Measurements from ENCODE around the gene TCF4.
"Not testable (repeated sequence)": the region's sequence is repeated elsewhere in the genome, so short reads cannot be mapped to it uniquely, and the experiment has no call there.

Gene TCF4

DNA sequence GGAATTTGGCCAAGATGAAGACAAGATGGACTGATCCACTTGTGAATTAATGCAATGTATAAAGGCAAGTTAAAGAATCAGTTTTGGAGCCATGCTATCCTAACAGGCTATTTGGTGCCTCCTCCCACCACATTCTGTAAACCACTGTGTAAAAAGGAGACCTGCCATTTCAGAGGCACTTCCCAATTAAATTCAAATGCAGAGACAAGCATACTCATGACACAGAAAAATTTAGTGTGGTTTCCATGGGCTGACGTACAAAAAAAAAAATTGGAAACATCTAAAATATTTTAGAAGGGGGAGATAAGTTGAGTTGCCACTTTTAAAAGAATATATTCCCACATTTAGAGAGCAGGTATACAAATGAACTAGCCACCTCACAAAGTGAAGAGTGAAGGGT is 112.1 kb downstream of the TCF4 start:
- no peak for DNase-seq (ENCODE audit: low spot score)

DNA sequence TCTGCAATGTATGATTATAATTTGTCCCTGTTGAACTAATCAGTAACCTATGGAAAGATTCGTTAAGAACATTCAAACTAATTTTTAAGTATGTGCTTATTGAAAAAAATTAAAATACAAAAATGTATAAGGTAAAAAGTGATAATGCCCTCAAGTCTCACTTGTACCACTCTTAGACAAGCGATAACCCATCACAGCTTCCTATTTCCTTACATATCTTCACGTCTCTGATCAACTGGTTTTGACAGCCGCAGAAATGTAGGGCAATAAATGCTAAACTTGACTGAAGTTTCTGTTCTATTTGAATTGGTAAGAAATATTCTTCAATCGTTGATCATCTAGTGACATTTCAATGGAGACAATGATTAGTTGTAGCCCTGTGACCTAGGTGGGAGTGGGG is 112.5 kb downstream of the TCF4 start:
- DNase-seq (ENCODE audit: low spot score): no peak

DNA sequence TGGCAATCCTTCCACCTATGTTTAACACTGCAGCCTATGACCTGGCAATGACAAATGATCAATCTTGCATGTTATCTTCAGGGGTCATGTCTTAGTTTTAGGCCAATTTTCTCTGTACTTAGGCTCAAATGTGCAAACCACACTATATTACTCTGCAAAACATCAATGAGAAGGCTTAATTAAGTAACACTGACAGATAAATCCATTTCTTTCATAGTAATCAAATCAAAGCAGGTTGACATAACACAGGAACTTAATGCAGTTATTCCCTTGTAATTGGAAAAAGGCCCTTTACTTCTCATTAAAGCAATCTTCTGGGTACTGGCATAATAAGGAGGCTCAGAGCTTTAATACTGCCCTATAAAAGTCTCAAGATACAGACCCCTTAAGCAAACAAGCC is 114.4 kb downstream of the TCF4 start:
- DNase-seq (ENCODE audit: low spot score): no peak

DNA sequence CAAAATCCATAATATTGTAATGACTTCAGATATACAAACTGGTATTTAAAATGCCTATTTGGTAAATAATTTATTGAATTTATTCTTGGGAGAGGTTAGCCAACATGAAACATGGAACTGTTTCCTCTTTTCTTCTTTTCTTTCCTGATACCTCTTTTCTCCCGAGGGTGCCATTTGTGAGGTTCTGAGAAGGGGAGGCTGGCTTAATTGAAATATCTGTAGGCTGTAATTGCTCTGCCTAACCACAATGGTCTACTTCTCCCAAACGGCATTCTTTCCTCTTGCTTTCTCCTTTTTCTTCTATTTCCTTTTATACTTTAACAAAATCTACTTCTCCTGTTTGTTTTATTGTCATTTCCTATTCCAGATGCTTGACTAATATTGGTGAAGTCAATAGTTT is 114.9 kb downstream of the TCF4 start:
- DNase-seq (ENCODE audit: low spot score): no peak

DNA sequence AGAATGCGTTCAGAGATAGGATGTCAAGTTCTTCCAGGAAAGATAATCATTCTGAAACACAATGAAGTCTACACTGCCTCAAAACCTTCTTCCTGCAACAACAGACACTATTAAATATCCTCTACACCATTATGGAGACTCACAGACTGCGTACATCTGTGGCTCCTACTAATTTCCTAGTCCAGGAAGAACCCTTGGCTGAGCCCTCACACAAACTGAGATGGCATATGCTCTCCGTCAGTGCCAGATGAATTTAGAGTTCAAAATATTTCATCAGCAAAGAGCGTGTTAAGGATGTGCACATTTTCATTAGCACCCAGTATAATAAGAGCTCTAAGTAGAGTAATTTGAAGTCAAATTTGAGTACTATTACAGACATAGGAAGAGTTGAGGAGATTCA is 117.2 kb downstream of the TCF4 start:
- DNase-seq (ENCODE audit: low spot score): no peak

DNA sequence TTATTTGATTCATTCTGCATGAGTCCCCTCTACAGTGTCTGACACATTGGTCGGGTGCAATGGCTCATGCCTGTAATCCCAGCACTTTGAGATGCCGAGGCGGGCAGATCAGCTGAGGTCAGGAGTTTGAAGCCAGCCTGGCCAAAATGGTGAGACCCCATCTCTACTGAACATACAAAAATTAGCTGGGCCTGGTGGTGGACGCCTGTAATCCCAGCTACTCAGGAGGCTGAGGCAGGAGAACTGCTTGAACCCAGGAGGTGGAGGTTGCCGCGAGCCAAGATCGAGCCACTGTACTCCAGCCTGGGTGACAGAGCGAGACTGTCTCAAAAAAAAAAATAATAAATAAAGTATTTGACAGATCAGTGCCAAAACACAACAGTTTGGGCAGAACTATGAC is 118.9 kb downstream of the TCF4 start:
- not testable (repeated sequence) for DNase-seq (ENCODE audit: low spot score)

DNA sequence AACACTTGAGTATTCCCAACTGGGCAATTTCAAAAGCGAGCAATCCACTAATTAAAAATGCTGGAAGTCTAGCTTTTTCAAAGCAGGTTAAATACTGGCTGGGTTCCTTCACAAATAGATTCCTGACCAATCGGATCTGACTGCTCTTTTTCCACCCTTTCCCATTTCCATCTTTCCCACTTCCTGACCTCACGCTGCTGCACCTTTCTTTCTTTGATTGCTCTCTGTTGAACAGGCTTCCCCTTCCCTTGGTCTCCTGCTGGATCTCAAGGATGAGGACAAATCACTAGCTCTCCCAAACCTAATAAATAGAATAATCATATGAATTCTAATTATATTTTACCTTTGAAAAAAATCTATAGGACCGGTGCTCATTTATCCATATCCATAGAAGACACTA is 121.2 kb downstream of the TCF4 start:
- no peak for DNase-seq (ENCODE audit: low spot score)

DNA sequence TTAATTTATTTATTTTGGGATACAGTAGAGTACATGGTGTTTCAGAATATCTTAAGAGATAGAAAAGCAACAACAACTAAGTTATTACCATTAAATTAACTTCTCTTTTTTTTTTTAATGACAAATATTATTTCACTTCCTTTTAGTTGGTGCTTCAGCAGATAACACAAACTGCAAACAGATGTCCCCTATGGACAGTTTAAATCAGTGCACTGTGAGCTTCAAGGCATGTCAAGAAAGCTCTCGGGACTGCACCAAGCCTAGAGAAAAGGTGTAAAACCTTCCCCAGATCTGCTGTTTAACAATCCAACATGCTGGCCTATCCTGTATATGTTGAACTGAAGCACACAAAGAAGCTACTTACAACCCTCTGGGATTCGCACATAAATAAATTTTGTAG is 122.7 kb downstream of the TCF4 start:
- DNase-seq (ENCODE audit: low spot score): no peak

DNA sequence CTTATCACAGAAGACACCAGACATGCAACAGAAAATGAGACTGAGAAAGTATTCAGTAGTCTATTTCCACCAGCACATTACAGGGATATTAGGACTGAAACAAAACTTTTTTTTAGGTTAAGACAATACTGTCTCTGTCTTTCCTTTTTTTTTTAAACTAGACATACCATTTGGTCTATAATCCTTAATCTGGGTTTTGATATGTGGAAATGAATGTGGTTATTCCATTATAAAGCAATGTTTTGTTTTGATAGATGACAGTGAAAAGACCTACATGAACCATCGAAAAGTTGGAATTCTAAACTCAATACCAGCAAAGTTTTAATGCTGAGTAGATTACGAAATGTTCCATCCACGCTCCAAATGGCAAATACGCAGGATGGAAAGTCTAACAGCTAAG is 123.4 kb downstream of the TCF4 start:
- no peak for DNase-seq (ENCODE audit: low spot score)

DNA sequence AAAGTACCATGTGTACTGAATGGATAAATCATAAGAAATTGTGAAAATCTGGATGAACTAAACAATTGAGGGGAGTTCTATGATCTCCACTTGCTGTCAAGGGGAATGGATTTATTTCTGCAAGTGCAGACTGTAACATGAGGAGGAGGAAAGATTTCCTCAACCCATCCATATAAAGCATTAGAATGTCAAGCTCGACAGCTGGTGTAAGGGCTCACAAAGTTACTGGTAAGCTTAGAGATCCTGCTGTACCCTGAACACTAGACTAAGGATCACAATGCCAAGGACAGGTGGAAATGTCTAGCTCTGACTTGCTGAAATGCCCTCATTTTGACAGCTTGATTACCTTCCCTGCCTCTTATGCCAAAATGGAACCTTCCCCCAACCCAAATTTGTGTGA is 125.3 kb downstream of the TCF4 start:
- no peak for DNase-seq (ENCODE audit: low spot score)

DNA sequence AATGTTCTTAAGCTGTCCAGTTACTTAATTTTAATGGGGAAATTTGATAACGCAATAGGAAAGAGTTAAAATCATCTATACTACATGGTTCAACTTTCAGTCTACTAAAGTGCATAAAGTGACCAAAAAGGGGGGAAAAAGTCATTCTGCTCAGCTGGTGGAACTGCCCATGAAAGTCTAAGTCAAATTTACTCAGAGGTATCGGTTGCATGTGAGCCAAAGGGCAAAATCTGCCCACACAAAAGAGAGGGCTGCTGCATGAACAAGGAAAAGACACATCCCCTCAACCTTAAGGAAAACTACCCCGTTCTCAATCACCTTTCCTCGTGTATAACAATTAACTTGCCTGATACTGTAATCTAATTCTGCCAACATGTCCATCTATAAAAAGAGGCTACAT is 126.1 kb downstream of the TCF4 start:
- no peak for DNase-seq (ENCODE audit: low spot score)

DNA sequence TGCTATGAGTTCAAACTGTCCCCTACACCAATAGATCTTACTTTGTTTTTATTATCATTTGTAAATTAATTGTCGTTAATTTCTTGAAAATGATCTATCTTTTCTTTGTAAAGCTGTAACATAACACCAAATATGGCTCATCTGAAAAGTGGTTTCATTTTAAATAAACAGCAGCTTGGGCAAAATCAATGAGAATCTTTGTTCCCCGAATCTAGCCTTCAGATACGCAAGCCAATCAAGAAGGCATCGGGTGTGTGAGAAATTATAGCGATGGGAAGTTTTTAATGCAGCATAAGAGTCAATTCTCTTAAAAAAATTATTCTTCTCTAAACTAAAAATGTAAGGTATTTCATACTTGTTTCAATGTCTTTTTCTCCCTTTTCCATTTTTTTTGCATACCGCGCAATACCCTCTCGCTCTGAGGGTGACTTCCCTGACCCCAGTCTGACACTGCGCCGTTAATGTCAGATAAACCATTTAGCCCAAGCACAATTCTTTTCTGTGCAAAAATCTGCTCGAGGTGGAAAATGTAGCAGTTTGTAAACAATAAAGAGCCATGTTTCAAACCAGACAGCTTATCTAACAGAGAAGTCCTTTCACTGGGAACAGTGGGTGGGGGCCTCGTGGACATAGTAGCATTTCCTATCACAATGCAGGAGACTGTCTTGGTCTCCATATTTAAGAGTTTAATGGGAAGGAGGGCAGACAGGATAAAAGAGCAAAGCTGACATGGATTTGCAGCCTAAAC is 129.4 kb downstream of the TCF4 start:
- no peak for DNase-seq (ENCODE audit: low spot score)

DNA sequence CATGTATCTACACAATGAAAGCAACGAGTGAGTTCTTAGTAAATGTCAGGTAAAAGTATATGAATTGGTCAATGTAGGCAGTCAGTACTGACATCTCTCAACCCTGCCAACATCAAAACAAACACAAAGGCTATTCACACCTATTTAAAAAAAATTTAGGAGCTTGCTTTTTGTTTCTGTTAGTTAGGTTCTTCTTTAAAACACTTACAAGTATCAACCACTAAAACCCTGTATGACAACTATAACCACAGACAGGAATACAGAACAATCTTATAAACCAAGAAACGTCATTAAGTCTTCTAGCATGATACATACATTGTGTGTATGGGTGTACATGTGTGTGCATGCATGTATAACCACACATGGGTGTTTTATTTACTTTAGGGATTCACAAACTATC is 131.0 kb downstream of the TCF4 start:
- DNase-seq (ENCODE audit: low spot score): no peak

DNA sequence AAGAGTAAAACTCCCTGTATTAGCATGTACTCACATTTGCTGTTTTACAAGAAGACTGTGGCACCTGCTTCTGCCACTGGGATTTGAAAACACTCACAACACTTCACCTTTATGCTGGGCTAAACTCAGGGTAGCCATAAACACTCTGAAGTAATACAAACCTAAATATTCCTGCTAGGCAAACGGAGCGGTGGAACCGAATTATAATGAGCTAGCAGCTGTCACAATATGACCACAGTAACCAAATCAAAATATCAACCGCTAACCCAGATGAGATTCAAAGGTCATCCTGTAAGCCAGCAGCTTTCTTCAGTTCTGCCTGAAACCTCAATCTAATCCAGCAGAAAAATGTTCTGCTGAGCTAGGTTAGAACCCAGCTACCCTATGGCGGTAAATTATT is 132.1 kb downstream of the TCF4 start:
- DNase-seq (ENCODE audit: low spot score): no peak

DNA sequence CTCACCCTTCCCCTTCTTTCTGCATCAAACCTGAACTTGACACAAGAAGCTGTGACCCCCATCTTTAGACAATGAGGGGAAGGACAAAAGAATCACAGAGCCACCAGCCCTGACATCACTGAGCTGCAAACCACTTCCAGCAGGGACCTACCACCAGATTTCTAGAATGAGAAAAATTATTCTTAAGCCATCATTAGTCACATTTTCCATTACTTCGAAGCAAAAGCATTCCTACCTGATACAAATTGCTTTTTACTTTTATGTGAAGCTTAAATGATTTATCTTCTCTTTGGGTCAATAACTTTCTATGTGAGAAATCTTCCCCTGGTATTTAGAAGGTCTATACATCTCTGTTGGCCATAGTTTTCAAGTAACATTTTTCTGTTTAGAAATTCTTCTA is 134.8 kb downstream of the TCF4 start:
- no peak for DNase-seq (ENCODE audit: low spot score)

DNA sequence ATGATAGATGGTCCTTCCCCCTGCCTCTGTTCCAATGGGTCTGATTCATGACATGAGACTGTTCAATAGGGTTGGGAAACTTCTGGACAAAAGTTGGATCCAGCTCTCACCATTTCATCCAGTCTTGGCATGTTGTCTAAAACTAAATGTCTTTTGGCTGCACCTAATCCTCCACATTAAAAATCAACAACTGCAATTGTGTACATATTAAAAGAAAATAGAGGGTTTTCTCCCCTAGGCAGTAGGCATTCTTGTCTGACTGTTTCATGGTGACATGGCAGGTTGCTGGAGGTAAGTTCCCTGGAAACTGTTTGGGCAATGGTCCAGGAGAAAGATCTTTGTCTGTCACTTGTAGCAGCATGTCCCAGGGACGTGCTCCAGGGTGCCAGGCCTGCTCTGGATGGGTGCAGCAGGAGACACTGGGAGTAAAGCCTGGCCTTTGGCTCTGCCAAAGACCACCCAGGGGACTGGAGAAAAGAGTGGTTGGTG is 135.8 kb downstream of the TCF4 start:
- no peak for DNase-seq (ENCODE audit: low spot score)

DNA sequence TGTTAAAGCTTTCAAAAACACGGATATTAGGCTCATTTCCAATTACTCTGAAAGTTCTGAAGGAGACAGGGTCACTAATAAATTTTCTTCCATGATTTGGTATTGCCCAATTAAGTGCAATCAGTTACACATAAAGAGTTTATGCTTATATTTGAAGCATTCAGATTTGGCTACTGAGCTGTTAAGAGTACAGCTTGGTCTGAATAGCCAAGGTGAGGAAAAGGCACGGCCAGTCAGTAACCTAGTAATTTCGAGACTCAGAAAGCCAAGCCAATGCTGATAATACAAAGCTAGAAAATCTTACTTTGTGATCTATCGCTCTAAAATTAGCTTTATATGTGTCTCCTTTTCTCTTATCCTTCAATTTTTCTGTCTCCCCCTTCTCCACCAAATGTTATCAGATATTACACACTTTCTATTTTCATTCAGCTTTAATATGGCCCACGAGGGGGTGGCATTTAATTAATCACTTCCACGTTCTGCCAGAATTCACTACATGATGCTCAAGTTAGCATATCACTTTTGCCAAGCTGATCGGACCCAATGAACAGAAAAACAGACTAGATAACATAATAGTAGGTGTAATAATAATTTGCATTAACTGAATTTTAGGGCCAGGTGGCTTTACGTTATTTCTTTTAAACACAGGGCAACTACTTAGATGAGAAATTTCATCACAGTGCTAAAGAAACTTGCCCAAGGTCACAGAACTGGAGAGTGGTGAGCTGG is 138.4 kb downstream of the TCF4 start:
- DNase-seq (ENCODE audit: low spot score): no peak

DNA sequence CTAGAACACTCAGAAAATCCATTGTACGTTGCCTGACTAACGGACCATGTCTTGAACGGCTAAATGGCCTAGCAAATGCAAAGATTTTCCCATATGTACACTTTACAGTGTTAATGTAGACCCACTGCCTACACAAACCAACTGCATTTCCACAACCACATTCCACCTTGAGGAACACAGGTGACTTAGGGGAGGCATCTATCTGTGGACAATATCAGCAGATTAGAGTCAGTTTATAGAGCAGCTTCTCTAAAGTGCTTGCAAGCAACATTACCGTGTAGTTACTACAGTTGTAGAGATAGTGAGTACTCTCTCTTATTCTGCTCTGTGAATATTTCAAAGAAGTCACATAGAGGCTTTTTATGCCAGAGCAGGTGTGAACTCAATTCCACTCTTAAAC is 139.6 kb downstream of the TCF4 start:
- no peak for DNase-seq (ENCODE audit: low spot score)

DNA sequence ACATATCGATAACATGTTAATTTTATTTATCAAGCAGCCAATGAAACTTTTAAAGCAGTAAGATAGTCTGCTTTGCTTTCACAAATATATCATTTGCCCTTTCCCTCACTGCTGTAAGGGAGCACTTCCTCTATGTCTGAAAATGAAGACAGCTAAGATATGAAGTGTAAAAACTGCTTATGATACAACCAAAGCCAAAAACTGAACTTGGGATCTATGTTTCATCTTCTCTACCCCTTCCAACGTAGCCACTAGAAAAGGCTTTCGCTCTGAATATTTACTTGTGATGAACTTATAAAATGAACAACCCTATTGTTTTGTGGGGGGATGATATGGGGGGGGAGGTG is 140.3 kb downstream of the TCF4 start:
- no peak for DNase-seq (ENCODE audit: low spot score)

DNA sequence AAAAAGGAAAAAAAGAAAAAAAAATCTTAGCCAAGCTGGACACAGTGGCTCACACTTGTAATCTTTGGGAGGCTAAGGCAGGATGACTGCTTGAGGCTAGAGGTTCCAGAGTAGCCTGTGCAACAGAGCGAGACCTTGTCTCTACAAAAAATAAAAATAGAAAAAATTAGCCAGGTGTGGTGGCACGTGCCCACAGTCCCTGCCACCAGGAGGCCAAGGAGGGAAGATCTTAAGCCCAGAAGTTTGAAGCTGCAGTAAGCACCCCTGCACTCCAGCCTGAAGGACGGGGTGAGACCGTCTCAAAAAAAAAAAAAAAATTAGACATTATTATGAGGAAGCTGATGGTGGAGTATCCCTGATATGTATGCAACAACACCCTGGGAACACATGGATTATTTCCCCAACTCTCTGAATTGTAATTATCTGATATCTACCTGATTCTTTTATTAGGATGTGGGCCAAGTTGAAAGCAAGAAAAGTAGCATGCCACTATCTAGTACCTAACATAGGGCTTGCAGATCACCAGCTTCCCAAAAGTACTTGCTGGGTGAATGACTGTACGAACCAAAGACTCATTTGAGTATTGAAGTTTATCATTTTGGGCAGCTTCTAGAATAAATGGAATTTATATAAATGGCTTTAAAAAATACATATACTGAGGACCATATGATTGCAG is 140.9 kb downstream of the TCF4 start:
- no peak for DNase-seq (ENCODE audit: low spot score)

DNA sequence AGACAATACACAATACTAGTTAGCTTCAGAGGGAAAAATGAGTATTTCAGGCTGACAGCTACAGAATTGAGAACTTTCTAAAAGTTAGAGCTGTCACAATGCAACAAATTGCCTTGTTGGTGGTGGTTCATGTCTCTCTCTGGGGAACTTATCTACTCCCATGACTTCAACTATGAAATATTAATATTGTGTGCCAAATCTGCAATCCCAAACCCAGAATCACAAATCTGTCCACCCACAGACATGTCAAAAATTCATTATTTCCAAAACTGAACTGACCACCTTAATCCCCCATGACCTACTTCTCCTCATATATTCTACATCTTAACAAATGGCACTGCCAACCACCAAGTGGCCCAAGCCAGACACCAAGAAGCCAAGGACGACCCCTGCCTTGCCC is 143.5 kb downstream of the TCF4 start:
- DNase-seq (ENCODE audit: low spot score): no peak

DNA sequence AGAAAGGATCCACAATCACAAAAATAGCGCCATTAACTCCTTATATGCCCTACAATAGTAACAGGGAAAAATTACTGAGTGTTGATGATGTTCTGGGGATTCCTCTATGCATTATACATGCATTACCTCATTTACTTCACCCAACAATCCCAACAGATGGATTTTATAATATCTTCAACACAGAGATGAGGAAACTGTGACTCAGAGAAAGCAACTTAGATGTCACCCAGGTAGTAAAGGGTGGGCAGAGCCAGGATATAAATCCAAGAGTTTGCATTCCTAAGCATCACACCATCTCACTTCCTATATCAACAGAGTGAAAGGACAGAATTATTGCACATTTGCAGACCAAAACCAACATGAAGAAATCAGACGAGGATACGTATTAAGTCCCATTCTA is 144.2 kb downstream of the TCF4 start:
- DNase-seq (ENCODE audit: low spot score): no peak

DNA sequence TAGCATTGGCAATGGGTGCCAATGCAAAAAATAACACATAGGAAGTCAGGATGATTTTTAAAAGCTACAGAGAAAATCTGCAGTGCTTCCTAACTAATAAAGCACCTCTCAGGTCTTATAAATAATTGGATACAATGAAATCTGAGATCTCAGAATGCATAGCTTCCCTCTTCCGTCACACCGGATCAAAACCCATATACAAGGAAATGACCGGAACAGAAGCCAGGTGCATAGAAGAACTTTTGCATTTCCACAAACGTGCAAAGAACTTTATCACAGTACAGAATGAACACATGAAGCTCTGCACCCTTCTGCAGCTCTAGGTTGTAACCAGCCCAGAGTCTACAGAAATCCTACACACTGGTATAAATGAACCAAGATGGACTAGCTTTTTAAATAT is 145.4 kb downstream of the TCF4 start:
- no peak for DNase-seq (ENCODE audit: low spot score)

Measured in ecto neural progenitor cell (in vitro differentiated cells).